Esophagus squamous epithelium (tissue), 4 donors: Measurements from ENCODE around the gene ANKRD34C.

Experiments
- CTCF ChIP-seq, 6 experiments: fragments of 450-650 bp in 4 of 6; fragments of 200-600 bp in 2 of 6; sonication (generic) in 2 of 6; IDR thresholded peaks; one replicate each; pipeline ENCODE4 v1.5.1; 2016 to 2019; ENCODE audit warnings: antibody characterized with exemption in 6 of 6, mild to moderate bottlenecking in 4 of 6, moderate library complexity in 4 of 6
- POLR2A ChIP-seq, 4 donors: fragments of 450-650 bp; IDR thresholded peaks; one replicate each; pipeline ENCODE4 v1.6.1; 2017; ENCODE audit warnings: antibody characterized with exemption in 4 of 4, mild to moderate bottlenecking in 4 of 4, moderate library complexity in 3 of 4

- TF ChIP-seq CTCF (IDR thresholded peaks at IDR 0.05) (no peak), POLR2A (IDR thresholded peaks at IDR 0.05) (no peak)
Observed at GRCh38 chr15:79299126-79299840, 16.8 kb downstream of the ANKRD34C start.
